Activated naive CD4-positive, alpha-beta T cell treated with anti-CD3 and anti-CD28 coated beads, Interleukin-2, amount 50 U/mL, for 24 hours (primary cell): Measurements from ENCODE around the gene FAM228A.

Experiments
- H3K27ac Mint-ChIP-seq: one replicate; pipeline ENCODE4 v1.8.0; 2021; ENCODE audit warnings: mild to moderate bottlenecking, mixed read lengths
- H3K27me3 Mint-ChIP-seq: one replicate; pipeline ENCODE4 v1.8.0; 2021; ENCODE audit warnings: mixed read lengths
- H3K36me3 Mint-ChIP-seq: one replicate; pipeline ENCODE4 v1.8.0; 2021; ENCODE audit warnings: mixed read lengths
- H3K4me1 Mint-ChIP-seq: one replicate; pipeline ENCODE4 v1.8.0; 2021; ENCODE audit warnings: mixed read lengths
- H3K4me3 Mint-ChIP-seq: one replicate; pipeline ENCODE4 v1.8.0; 2021; ENCODE audit warnings: mild to moderate bottlenecking, mixed read lengths
- H3K9me3 Mint-ChIP-seq: one replicate; pipeline ENCODE4 v1.8.0; 2021; ENCODE audit warnings: mixed read lengths

FAM228A gene

GRCh38 chr2:24233321-24233720, 58.5 kb downstream of the FAM228A start:
- no peak overlapping the region for H3K4me3 Mint-ChIP-seq
- peaks cover 7% of the 10 kb centered on the region for H3K36me3 Mint-ChIP-seq
- H3K27ac Mint-ChIP-seq: peak overlapping the region; percentile 5
- H3K27me3 Mint-ChIP-seq: no peaks in the 10 kb centered on the region
- H3K4me1 Mint-ChIP-seq: no peaks in the 10 kb centered on the region
- no peaks in the 10 kb centered on the region for H3K9me3 Mint-ChIP-seq

GRCh38 chr2:24237313-24237712, 62.5 kb downstream of the FAM228A start:
- no peaks in the 10 kb centered on the region for H3K27me3 Mint-ChIP-seq
- H3K36me3 Mint-ChIP-seq: peaks cover 9% of the 10 kb centered on the region
- peak overlapping the region; percentile 9 for H3K27ac Mint-ChIP-seq
- H3K4me3 Mint-ChIP-seq: no peak overlapping the region
- no peaks in the 10 kb centered on the region for H3K9me3 Mint-ChIP-seq
- H3K4me1 Mint-ChIP-seq: no peaks in the 10 kb centered on the region

DNA sequence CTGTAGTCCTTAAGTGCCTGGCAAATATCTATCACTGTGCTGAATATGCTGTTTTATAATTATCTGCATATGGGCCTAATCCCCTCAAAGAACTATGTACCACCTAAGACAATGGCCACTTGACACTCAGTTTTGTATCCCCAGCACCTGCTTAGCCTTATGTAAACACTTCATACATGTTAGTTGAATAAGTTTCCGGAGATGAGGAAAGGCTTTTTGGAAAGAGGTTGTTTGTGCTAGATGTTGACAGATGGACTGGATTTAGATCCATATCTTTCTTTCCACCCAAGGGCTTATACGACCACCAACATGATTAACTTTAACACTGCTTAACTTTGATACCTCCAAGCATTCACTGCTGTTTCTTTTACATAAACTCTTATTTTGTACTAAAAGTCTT, 63.3 kb downstream of the FAM228A start:
- peaks cover 9% of the 10 kb centered on the region for H3K36me3 Mint-ChIP-seq
- H3K27me3 Mint-ChIP-seq: no peaks in the 10 kb centered on the region
- H3K27ac Mint-ChIP-seq: peak overlapping the region; percentile 36
- no peak overlapping the region for H3K4me3 Mint-ChIP-seq
- no peaks in the 10 kb centered on the region for H3K9me3 Mint-ChIP-seq
- no peaks in the 10 kb centered on the region for H3K4me1 Mint-ChIP-seq

GRCh38 chr2:24239553-24239952, 64.7 kb downstream of the FAM228A start:
- Mint-ChIP-seq H3K27me3 (no peaks in the 10 kb centered on the region), H3K9me3 (no peaks in the 10 kb centered on the region), H3K36me3 (peaks cover 6% of the 10 kb centered on the region), H3K4me1 (no peaks in the 10 kb centered on the region), H3K4me3 (no peak overlapping the region), H3K27ac (no peak overlapping the region)
